GM18517 (cell line): ENCODE data around the gene CLCA2.

Experiments
- ATAC-seq: cut with Tn5 transposase; IDR thresholded peaks from one replicate; pipeline ENCODE4 v1.9.1; 2021; ENCODE audit warnings: mild to moderate bottlenecking, moderate library complexity; ENCODE audit not compliant: unreplicated experiment

The CLCA2 gene

DNA sequence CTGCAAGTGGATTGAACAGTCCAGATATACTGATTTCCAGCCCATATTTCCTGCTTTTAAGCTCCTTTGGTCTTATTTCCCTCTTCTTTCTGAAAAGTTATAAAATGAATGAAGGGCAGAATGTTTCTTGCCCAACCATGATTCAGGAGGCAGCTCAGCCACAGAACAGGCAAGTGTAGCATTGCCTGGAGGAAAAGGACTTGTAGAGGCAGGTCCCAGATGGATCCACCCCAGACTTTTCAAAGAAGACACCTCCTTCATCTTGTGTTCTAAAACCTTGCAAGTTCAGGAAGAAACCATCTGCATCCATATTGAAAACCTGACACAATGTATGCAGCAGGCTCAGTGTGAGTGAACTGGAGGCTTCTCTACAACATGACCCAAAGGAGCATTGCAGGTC is at the start of gene CLCA2:
Gene CLCA2, plus strand, starts transcription at position 299 of the 400 bp plus-strand sequence. Its CDS starts 77 bp downstream, at position 376.
- no peak for ATAC-seq

DNA sequence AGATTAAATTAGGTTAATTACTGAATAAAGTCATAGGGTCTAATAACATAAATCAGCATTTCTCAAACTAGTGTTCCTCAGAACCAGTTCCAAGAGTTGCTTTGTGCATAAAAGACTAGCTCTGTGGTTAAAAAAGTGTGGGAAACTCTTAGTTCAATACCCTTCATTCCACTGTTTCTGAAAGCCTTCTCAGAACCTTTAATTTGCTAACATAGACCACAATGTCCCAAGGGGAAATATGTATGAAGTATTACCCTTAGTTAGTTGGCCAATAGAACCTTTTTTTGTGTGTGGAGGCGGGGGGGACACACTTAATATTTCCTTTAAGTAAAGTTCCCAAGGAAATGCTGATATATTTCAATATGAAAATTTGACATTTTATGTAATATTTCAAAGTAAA is 48.3 kb upstream of the CLCA2 start:
- no peak for ATAC-seq

GRCh38 chr1:86377341-86377740 is 46.6 kb upstream of the CLCA2 start:
- no peak for ATAC-seq

- ATAC-seq: no peak
These were observed 45.2 kb upstream of the CLCA2 start for GRCh38 chr1:86378813-86379212.

DNA sequence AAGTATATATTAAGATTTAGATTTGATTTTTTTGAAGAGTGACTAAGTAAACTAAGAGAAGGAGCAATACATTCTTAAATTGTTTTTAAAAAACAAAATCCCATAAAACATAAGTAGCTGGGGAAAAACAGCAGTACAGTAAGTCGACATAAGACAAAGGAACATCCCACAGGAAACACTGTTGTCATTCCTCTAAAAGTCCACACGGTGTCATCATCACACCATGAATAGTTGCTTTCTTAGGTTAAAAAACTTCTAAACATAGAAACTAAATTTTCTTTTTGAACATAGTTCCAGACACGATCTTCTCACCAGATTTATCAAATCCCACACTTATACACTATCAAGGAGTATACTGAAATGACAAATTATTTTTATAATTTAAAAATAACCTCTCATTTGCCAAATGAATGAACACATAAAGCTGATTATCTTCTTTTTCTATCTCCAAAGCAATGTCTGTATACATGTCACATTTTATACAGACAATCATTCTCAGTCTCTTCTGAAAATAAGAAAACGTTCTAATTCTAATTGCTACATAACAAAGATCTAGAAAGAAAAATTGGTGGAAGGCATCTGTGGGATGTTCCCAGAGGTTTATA is 43.6 kb upstream of the CLCA2 start:
- peak; percentile 85 for ATAC-seq

- ATAC-seq: no peak
These were observed 42.7 kb upstream of the CLCA2 start for GRCh38 chr1:86381223-86381622.

GRCh38 chr1:86382878-86383277 is 41.1 kb upstream of the CLCA2 start:
- ATAC-seq: no peak

- ATAC-seq: no peak
These were observed 35.9 kb upstream of the CLCA2 start for GRCh38 chr1:86387916-86388627.

DNA sequence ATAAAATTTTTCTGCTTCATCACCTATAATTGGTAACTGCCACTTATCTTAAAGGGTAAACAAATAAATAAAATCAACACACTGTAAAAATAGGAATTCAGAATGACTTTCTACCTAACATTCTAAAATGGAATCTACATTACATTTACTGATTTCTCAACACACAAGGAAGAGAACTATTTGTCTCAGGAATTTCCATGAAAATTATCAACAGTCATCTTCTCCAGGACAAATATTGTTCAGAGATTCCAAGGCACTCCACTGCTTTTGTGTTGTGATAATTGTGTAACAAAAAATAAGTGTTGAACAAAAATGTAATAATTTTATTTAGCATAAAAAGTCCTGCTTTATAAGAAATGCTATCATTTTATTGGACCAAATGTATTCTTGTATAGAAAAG is 35.2 kb upstream of the CLCA2 start:
- no peak for ATAC-seq

DNA sequence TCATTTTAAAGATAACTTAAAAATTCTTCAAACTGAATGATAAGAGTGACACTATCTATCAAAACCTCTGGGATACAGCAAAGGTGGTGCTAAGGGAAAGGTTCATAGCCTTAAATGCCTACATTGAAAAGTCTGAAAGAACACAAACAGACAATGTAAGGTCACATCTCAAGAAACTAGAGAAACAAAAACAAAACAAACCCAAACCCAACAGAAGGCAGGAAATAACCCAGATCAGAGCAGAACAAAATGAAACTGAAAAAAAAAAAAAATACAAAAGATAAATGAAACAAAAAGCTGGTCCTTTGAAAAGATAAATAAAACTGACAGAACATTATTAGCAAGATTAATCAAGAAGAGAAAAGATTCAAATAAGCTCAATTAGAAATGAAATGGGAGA is 34.7 kb upstream of the CLCA2 start:
- peak; percentile 91 for ATAC-seq

DNA sequence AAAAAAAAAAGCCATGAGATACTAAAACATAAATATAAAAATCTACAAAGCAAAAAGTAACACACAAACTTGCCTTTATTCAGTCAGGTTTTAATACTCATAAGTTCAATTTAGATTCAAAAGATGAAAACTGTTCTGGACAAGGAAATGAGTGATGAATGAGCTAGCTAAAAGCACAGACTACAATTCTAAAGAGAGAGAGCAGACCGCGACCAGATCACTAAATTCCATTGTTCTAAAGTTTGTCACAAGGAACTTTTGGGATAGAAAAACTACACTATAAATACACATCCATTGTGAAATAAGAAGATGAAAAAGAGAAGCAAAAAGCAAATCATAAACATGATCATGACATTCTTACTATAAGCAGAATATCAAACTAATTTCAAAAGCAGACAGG is 29.6 kb upstream of the CLCA2 start:
- no peak for ATAC-seq

DNA sequence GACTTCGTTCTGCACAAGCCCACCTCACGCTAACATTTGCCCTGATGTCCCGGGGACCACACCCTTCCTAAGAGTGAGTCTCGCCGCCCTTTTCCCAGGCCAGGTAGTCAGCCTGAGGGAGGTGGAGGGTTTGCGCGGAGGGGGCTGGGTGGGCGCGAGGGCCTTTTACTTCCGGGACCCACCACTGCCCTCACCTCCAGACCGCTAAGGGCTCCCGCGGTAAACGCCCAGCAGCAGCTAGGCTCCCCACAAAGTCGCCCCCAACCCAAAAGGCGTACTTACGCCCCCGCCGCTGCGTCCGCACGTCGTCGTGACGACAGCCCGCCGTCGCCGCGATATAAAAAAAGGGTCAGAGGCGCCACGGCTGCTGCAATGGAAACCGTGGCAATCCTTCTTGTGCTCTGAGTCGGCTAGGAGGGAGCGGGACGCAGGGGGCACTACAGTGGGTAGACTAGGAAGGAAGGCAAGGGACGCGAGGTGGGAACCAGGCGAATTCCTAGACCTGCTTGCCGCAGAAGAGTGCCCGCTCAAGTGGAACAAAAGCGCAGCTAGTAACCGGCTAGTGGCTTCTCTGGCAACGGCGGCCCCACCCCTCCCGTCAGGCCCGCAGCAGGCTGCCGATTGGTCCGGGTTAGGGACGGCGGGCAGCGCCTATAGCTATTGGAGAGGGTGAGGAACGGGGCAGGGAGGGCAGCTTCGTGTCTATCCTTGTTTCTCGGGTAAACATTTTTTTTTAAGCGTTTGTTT is 28.0 kb upstream of the CLCA2 start, which contains the start of gene ODF2L:
Gene ODF2L, minus strand, starts transcription at position 573 of the 747 bp plus-strand sequence. CDS start 9,296 bp downstream, outside the sequence.
- peak; percentile 99 for ATAC-seq

DNA sequence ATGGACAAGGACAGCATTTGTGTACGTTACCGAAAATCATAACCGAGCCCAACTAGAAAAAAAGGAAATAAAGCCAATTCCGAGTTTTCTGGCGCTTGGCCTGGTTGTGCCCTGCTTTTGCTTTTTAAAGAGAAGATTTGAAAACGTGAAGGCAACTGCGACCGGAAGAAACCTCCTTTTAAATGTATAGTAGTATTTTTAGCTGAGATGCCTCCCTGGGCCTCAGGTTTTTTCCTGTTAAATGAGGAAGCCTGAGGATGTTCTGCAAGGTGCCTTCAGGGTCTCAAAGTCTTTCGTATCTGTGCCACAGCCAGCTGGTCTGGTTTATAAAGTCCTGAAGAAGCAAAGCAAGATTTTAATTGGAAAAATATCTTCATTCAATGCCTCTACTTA is 27.5 kb upstream of the CLCA2 start:
- peak; percentile 30 for ATAC-seq

DNA sequence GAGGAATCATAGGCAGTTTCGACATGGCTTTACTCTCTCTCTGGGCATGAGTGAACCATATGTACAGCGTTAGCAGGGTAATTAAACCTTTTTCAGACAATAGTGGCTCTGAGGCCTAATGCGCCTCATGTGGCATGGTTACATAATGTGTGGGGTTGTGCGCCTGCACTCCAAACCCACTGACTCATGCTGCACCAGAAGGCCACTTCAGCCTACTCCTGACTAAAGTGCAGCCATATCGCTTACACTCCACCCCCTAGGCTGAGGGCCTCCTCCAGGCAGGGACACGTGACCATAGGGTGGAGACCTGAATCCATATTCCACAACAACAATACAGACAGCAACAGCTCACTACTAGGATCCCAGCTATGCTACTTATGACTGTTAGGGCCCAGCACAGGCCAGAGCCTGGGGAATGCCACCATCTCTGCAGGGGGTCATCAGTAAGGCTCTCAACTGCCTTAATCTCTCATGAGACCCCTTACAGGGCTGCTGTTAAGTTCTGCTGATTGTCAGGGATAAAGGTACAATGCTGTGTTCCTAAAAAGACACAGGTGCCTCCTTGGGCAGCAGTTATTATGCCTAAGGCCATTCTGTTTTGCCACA is 14.5 kb upstream of the CLCA2 start:
- ATAC-seq: no peak

GRCh38 chr1:86410879-86411278 is 13.1 kb upstream of the CLCA2 start:
- no peak for ATAC-seq

DNA sequence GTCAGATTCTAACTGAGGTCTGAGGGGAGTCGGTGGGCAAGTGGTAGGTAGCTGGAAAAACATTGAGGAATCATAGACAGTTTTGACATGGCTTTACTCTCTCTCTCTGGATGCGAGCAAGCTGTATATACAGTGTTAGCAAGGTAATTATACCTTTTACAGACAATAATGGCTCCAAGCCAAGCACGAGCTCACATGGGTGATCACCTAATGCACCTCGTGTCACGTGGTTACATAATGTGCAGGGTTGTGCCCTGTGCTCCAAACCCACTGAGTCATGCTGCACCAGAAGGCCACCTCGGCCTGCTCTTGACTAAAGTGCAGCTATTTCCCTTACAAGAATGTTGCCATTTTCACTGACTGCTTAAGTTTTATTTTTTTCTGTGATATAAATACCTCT is 7.6 kb upstream of the CLCA2 start:
- no peak for ATAC-seq

- no peak for ATAC-seq
These were observed 4.6 kb upstream of the CLCA2 start for GRCh38 chr1:86419277-86419903.

DNA sequence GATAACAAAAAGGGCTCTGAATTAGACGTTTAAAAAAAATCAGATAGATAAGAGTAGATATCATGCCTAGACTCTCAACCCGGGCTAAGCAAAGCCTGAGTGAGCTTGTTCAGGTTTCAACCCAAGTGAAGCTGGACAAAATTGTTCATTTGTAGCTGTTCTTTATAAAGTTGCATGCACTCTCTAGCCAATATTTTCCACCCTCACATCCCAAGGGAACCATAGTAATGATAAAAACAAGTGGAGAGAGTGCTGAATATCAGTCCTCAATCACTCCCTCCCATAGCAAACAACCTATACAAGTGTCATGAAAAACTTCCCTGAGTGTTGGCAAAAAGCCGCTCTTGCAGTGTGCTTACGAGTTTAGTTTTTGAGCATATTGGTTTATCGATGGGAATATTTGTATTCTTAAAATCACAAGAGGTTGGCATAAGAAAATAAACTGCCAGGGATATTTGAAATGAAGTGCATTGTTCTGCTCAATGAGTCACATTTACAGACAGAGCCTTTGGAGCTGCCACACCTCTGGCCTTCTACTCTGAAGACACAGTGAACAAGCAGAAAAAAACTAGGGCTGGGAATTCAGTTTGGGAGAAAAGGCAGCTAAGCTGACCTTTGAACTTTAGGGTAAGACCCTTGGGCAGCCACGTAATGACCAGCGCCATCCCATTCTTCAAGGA is 2.2 kb upstream of the CLCA2 start:
- ATAC-seq: no peak

DNA sequence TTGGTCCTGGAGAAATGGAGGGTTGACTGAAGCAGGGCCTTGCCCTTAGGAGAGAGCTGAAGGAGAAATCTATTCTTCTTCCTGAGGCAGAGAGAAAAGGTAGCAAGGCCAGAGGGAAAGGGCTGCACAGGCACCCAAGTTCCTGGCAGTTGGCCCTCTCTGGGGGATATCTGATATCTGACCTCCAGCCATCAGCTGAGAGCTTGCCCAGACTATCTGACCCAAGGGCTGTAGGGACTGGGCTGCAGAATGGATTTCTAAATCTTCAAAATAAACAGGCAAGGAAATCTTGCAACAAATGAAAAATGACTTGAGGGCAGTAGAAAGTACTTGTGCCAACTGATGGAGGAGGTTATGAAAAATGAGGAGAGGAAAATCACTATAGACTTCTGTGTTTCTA is 498 bp upstream of the CLCA2 start:
- no peak for ATAC-seq

DNA sequence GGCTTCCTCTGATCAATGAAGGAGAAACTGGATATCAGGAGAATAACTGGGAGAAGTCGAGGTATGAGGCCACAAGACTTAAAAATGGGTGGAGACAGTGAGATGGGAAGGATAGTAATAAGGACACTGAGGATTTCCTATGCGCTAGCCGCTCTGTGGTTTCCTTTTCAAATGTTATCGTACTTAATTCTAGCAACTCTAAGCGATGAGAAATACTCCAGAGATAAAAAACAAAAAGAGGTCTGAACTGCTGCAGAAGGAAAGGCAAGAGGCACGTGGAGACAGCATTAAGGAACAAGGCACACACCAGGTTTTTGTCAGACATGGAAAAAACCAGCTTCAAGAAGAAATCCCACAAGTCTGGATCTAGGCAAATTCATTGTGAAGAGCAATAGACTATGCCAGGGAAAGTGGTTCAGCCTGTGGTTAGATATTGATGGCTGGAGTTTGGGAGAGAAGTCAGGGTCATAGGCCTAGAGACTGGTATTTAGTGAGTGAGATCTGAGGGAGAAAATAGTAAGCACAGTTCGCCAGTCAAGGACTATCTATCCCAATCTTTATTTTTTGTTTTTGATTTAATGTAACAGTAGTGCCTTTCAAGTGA is 5.3 kb downstream of the CLCA2 start:
- no peak for ATAC-seq
